Activated naive CD4-positive, alpha-beta T cell treated with anti-CD3 and anti-CD28 coated beads for 36 hours (primary cell): Measurements from ENCODE around the gene SULT4A1. TPM values are rescaled to one million over a fixed set of nuclear protein-coding genes. Genes with fewer than 3 reads are reported as not detected.
A peak's percentile ranks its signal among the peaks of the same experiment; 100 is the strongest.

Experiments used
- CTCF ChIA-PET: fragments of 350-600 bp; sonication (Branson Sonifier 250); formaldehyde crosslinking; loops from one replicate; lab custom pipeline; 2021; ENCODE audit warnings: antibody characterized with exemption; lab: Charles Lee
- DNase-seq: peaks from one replicate; pipeline ENCODE4 v3.0.0-alpha.2; 2020
- H3K27ac Mint-ChIP-seq: one replicate; pipeline ENCODE4 v1.8.0; 2021; ENCODE audit warnings: mild to moderate bottlenecking, mixed read lengths
- H3K27me3 Mint-ChIP-seq: one replicate; pipeline ENCODE4 v1.8.0; 2021; ENCODE audit warnings: low read depth, mixed read lengths
- H3K36me3 Mint-ChIP-seq: one replicate; pipeline ENCODE4 v1.8.0; 2021; ENCODE audit warnings: low read depth, mixed read lengths
- H3K4me1 Mint-ChIP-seq: one replicate; pipeline ENCODE4 v1.8.0; 2021; ENCODE audit warnings: low read depth, mixed read lengths
- H3K4me3 Mint-ChIP-seq: one replicate; pipeline ENCODE4 v1.8.0; 2021; ENCODE audit warnings: mild to moderate bottlenecking, moderate library complexity, mixed read lengths
- H3K9me3 Mint-ChIP-seq: one replicate; pipeline ENCODE4 v1.8.0; 2021; ENCODE audit warnings: mixed read lengths
- intact Hi-C: fragments of 100-400 bp; cut with micrococcal nuclease; formaldehyde crosslinking; loops from one replicate; pipeline ENCODE4 v1.15.1; 2023
- total RNA-seq, 2 experiments: library from RNA; stranded (reverse); gene quantifications; one replicate each; pipeline ENCODE4 v1.2.3, GENCODE V29; 2021

SULT4A1 gene
- total RNA-seq, 2 experiments from 2014 or later, result not detected

DNA sequence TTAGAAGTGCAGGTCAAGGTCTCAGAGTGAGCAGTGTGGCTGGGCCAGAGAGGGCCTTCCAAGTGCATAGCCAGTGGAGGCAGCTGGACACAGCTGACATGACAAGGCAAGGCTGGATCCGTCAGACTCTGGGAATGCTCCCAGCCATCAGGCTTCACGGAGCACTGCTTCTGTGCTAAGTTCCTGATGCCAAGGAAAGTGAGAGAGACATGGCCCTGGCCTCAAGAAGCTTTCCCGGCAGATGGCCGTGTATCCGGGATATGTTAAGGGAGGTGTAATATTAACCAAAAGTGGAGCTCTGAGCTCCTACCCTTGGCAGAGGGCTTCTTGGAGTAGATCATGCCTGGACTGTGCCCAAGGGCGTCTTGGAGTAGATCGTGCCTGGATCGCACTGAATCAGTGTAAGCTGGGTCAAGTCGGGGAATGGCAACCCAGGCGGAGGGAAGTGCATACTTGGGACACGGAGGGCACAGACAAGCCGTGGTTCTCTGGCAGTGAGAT lies 42.8 kb downstream of the SULT4A1 start:
- Mint-ChIP-seq H3K27ac (no peak overlapping the region), H3K36me3 (peaks cover 5% of the 10 kb centered on the region), H3K4me3 (no peak overlapping the region), H3K27me3 (peaks cover 12% of the 10 kb centered on the region), H3K9me3 (no peaks in the 10 kb centered on the region), H3K4me1 (no peaks in the 10 kb centered on the region)
- no peak for DNase-seq
- CTCF ChIA-PET, result no interaction called here
- intact Hi-C loops, result no loop called here

DNA sequence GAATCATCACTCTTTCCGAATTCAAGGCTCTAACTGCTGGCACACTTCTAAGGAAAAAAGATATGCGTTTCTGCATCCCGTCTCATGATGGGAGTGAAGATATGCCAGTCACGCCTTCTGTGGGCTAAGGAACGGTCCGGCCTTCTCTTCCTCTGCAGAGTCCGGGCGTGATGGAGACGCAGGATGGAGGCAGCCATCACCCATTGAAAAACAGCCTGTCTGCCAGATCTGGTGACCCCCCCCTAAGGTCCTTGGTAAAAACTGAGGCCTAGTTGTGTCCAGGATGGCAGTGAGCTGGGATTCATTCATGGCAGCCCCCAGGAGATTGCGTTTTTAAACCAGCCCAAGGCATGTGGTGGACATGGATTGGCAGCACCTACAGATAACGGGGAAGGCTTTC lies 43.3 kb downstream of the SULT4A1 start:
- Mint-ChIP-seq H3K4me1 (peaks cover 4% of the 10 kb centered on the region), H3K4me3 (no peak overlapping the region), H3K9me3 (no peaks in the 10 kb centered on the region), H3K27me3 (peaks cover 12% of the 10 kb centered on the region), H3K27ac (no peak overlapping the region), H3K36me3 (peaks cover 9% of the 10 kb centered on the region)
- CTCF ChIA-PET, result no interaction called here
- no peak for DNase-seq
- intact Hi-C loops, result no loop called here

DNA sequence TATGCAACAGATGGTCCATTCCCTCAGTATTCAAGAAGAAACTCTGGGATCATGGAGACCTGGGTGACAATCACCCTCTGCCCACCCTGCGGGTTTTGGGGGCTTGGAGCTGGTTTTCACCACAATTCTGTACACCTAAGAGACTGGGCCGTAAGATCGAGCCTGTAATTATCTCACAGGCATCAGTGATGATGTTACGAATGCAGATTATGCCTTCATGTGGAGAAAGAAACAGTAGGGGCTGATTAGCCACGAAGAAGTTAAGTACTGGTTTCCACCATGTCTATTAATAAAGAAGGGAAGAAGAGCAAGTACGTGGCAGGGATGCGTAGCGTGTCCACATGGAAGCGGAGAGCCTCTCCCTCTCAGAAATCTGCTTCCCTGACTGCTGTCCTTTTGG lies 44.9 kb downstream of the SULT4A1 start:
- no peak for DNase-seq
- no peak overlapping the region for H3K4me3 Mint-ChIP-seq
- H3K27me3 Mint-ChIP-seq, result peaks cover 8% of the 10 kb centered on the region
- H3K4me1 Mint-ChIP-seq, result peaks cover 14% of the 10 kb centered on the region
- H3K36me3 Mint-ChIP-seq, result peaks cover 11% of the 10 kb centered on the region
- H3K27ac Mint-ChIP-seq, result no peak overlapping the region
- CTCF ChIA-PET, result no interaction called here
- intact Hi-C loops, result no loop called here
- H3K9me3 Mint-ChIP-seq, result no peaks in the 10 kb centered on the region

DNA sequence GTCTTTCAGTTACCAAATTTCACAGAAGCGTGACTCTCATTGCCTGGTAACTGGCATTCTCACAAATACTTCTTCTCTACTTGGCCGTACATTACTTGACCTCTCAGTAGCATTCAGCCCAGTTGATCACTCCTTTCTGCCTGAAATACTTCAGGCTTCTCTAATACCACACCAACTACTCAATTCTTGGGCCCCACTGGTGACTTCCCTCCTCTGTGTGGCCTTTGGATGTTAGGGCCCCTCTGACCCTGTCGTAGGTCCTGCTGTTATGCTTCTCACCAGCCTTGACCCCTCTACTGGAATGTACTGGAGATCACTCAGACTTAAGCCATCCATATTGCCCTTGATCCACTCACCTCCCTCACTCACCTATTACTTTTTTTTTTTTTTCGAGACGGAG lies 48.0 kb downstream of the SULT4A1 start:
- Mint-ChIP-seq H3K27me3 (no peaks in the 10 kb centered on the region), H3K4me1 (peaks cover 19% of the 10 kb centered on the region), H3K4me3 (peak overlapping the region; percentile 22), H3K36me3 (peaks cover 11% of the 10 kb centered on the region), H3K9me3 (no peaks in the 10 kb centered on the region), H3K27ac (no peak overlapping the region)
- intact Hi-C loops, result no loop called here
- CTCF ChIA-PET, result interaction anchor here (0.6 kb wide), 1 partner anchor 37 kb away, joined by 3 read pairs; no protein-coding TSS in a partner anchor
- no peak for DNase-seq

DNA sequence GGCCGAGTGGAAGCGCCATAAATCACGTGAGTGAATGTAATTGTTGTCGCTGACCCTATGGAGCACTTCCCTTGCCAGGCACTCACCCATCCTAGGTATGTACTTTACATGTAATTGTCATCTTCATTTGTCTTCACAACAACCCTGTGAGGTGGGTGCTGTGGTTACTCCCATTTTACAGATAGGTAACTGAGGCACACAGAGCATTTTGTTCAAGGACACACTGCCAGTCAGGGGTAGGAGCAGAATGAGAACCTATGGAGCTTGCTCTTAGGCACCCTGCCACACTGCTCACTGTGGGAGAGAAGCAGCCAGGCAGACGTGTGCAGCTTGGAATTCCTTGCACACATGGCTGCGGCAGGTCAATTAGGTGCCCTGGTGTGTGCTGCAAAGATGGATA lies 49.4 kb downstream of the SULT4A1 start:
- intact Hi-C loops, result loop anchor here (2.0 kb wide), 1 partner anchor 144 kb away; no protein-coding TSS in a partner anchor
- peaks cover 19% of the 10 kb centered on the region for H3K4me1 Mint-ChIP-seq
- H3K27ac Mint-ChIP-seq, result peak overlapping the region; percentile 81
- CTCF ChIA-PET, result interaction anchor here (1.7 kb wide), 1 partner anchor 101 kb away, joined by 4 read pairs; no protein-coding TSS in a partner anchor
- peaks cover 11% of the 10 kb centered on the region for H3K36me3 Mint-ChIP-seq
- DNase-seq, result no peak
- H3K4me3 Mint-ChIP-seq, result peak overlapping the region; percentile 89
- no peaks in the 10 kb centered on the region for H3K9me3 Mint-ChIP-seq
- no peaks in the 10 kb centered on the region for H3K27me3 Mint-ChIP-seq

DNA sequence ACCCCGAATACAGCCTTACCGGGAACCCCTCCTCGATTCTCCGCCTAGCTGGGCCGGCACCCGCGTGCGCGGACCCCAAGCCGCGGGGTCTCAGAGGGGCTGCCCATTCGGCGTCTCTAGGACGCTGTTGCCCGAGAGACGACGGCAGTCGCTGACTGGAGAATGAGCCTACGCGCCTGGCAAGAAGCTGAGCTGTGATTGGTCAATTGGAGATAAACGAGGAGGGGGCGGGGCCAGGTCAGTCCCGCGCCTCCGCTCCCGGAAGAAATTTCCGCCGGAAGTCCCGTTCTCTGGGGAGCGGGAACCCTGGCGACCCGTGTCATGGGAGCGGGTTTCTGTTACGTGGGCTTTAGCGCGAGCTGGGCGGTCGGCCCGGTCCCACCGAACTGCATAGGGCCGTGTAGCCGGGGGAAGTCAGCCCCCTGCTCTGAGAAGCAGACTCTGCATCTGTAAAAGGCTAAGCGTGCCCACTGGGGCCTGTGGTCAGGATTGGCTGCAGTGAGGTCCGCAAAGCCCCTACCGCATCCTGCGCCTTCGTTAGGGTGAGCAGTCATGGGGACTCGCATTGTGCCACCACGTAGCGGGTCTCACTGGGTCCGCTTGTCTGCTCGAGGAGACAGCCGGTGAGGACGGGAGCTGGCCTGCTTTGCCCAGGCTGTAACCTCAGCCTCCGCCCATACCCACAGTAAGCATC lies 50.0 kb downstream of the SULT4A1 start, which contains the start of gene EFCAB6:
Gene EFCAB6 (minus strand): TSS at position 157 of the 694 bp plus-strand sequence. CDS start 29,987 bp downstream, outside the sequence.
- Mint-ChIP-seq H3K36me3 (peaks cover 11% of the 10 kb centered on the region), H3K27me3 (no peaks in the 10 kb centered on the region), H3K4me1 (peaks cover 19% of the 10 kb centered on the region), H3K4me3 (peak within 1 kb of the TSS; percentile 89), H3K9me3 (no peaks in the 10 kb centered on the region), H3K27ac (peak within 1 kb of the TSS; percentile 81)
- intact Hi-C loops, result loop anchor here (2.0 kb wide), 1 partner anchor 145 kb away; no protein-coding TSS in a partner anchor
- peak; percentile 96 for DNase-seq
- CTCF ChIA-PET, result interaction anchor here (1.7 kb wide), 1 partner anchor 100 kb away, joined by 4 read pairs; no protein-coding TSS in a partner anchor

DNA sequence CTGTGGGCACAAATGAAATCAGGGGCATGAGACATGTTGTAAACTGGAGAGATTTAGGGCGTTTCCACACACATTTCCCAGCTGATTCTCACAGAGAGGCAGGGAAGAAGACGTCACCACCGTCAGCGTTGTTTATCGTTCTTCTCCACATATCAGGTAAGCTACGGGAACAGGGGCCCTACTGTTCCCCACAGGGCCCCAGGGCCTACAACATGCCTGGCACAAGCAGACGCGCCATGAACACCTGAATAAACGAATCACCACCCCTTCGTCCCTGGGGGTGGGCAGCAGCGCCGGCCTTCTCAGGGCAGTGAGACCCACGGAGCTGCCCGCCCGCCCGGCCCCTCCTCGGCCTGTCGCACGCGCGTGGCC lies 50.5 kb downstream of the SULT4A1 start:
- peak overlapping the region; percentile 89 for H3K4me3 Mint-ChIP-seq
- H3K9me3 Mint-ChIP-seq, result no peaks in the 10 kb centered on the region
- intact Hi-C loops, result loop anchor here (2.0 kb wide), 1 partner anchor 145 kb away; no protein-coding TSS in a partner anchor
- H3K27ac Mint-ChIP-seq, result peak overlapping the region; percentile 81
- peaks cover 19% of the 10 kb centered on the region for H3K4me1 Mint-ChIP-seq
- no peak for DNase-seq
- CTCF ChIA-PET, result interaction anchor here (1.7 kb wide), 1 partner anchor 100 kb away, joined by 4 read pairs; no protein-coding TSS in a partner anchor
- peaks cover 11% of the 10 kb centered on the region for H3K36me3 Mint-ChIP-seq
- no peaks in the 10 kb centered on the region for H3K27me3 Mint-ChIP-seq

DNA sequence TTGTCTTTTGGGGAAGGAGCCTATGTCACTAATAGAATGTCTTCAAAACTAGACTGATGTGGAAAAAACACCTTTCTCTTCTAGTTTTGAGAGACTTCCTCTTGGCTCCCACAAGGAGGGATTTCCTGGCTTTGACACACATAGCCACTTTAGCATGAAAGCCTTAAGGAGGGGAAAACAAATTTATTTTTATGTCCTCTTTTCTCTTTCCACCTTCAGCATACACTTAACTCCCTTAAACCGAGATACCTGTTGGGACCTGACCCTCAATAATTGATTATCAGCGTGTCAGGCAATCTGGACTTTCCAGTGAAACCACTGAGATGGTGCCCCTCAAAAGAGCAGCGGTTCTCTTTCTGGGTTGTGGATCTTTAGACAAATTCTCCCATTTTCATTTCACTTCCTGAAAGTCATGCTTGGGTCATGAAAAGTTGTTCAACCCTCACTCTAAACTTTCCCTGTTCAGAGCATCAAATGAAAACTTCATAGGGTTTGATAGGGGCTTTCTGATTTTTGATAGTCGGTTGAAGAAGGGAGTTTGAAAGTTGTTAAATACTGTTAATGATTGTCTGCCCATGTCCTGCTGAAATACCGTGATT lies 59.3 kb downstream of the SULT4A1 start:
- CTCF ChIA-PET, result interaction anchor here (0.7 kb wide), 1 partner anchor 808 kb away, joined by 3 read pairs; no protein-coding TSS in a partner anchor

DNA sequence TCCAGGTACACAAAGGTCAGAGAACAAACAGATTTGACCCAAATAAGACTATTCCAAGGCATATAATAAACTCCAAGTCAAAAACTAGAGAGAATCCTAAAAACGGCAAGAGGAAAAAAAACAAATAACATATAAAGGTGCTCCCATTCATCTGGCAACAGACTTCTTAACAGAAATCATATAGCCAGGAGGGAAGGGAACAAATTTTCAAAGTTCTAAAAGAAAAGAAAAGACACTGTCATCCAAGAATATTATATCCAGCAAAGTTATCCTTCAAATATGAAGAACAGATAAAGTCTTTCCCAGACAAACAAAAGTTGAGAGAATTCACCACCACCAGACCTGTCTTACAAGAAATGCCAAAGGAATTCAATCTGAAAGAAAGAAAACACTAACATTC lies 61.3 kb downstream of the SULT4A1 start:
- Mint-ChIP-seq H3K36me3 (peaks cover 3% of the 10 kb centered on the region), H3K4me1 (no peaks in the 10 kb centered on the region), H3K27ac (no peak overlapping the region), H3K9me3 (peaks cover 7% of the 10 kb centered on the region), H3K27me3 (peaks cover 7% of the 10 kb centered on the region), H3K4me3 (no peak overlapping the region)
- CTCF ChIA-PET, result no interaction called here
- intact Hi-C loops, result no loop called here
- no peak for DNase-seq

More for the DNA sequence above, 59.3 kb downstream of the SULT4A1 start:
- DNase-seq, result no peak
- Mint-ChIP-seq H3K27ac (no peak overlapping the region), H3K36me3 (peaks cover 3% of the 10 kb centered on the region), H3K9me3 (peaks cover 7% of the 10 kb centered on the region), H3K27me3 (peaks cover 5% of the 10 kb centered on the region), H3K4me3 (no peak overlapping the region), H3K4me1 (no peaks in the 10 kb centered on the region)
- intact Hi-C loops, result no loop called here

DNA sequence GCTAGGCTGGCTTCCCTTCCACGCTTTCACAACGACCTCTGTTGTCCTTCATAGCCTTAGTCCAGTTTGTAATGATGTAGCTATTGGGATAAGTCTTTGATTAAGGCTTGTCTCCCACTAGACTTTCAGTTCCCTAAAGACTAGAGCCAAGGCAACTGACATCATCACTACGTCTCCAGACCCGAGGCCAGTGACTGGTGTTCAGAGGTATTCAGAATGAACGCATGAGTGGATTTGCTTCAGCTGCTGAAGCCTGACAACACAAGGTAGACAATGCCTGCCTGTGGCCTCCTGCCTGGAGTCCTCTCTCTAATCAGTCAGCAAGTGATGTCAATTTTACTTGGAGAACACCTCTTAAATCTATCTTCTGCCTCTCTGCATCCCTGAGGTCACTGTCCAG lies 63.8 kb downstream of the SULT4A1 start:
- H3K27me3 Mint-ChIP-seq, result peaks cover 7% of the 10 kb centered on the region
- no peak for DNase-seq
- intact Hi-C loops, result no loop called here
- H3K27ac Mint-ChIP-seq, result no peak overlapping the region
- CTCF ChIA-PET, result interaction anchor here (0.6 kb wide), 1 partner anchor 424 kb away, joined by 4 read pairs; no protein-coding TSS in a partner anchor
- H3K4me3 Mint-ChIP-seq, result no peak overlapping the region
- H3K9me3 Mint-ChIP-seq, result peaks cover 7% of the 10 kb centered on the region
- peaks cover 3% of the 10 kb centered on the region for H3K36me3 Mint-ChIP-seq
- no peaks in the 10 kb centered on the region for H3K4me1 Mint-ChIP-seq

DNA sequence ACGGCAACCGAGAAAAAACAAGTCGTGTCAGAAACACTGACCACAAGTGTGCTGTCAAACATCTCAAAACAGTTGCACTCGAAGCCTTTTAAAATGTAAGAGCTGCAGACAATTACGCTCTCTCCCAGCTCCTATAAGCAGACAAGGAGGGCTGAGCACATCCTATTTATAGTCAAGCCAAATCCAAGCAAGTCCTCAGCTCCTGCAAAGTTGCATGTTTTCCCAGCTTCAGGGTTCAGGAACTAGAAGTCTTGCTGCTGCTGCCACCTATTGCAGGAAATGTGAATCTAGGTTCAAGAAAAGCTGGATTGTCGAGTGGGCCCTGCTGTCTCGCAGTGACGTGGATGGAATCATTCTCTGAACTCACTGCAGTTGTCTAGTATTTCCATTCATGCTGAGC lies 65.7 kb downstream of the SULT4A1 start:
- no peak overlapping the region for H3K27ac Mint-ChIP-seq
- no peak overlapping the region for H3K4me3 Mint-ChIP-seq
- no peak for DNase-seq
- intact Hi-C loops, result no loop called here
- no peaks in the 10 kb centered on the region for H3K4me1 Mint-ChIP-seq
- H3K27me3 Mint-ChIP-seq, result peaks cover 3% of the 10 kb centered on the region
- peaks cover 7% of the 10 kb centered on the region for H3K9me3 Mint-ChIP-seq
- CTCF ChIA-PET, result no interaction called here
- peaks cover 3% of the 10 kb centered on the region for H3K36me3 Mint-ChIP-seq

DNA sequence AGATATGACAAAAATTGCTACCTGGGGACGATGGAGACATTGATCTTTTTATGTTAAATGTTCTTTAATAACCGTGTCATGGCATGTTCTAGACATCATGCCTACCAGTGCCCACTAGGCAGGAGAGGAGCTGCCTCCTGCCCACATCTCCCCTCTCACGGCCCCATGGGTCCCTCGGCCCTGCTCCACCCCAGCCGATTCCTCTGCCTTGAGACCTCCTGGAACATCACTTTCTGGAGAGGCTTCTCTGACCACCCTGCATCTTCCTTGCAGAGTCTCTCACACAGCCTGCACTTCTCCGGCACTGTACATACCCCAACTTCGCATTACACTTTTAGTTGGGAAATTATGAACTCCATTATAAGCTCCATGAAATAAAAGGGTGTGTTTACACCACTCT lies 67.0 kb downstream of the SULT4A1 start:
- Mint-ChIP-seq H3K27me3 (peaks cover 2% of the 10 kb centered on the region), H3K36me3 (no peaks in the 10 kb centered on the region), H3K9me3 (no peaks in the 10 kb centered on the region), H3K4me3 (no peak overlapping the region), H3K27ac (no peak overlapping the region), H3K4me1 (no peaks in the 10 kb centered on the region)
- CTCF ChIA-PET, result interaction anchor here (0.5 kb wide), 1 partner anchor 237 kb away, joined by 5 read pairs; no protein-coding TSS in a partner anchor
- intact Hi-C loops, result no loop called here
- no peak for DNase-seq
